Small intestine (tissue), 7 donors: ENCODE results near the gene CA11. TPM values are rescaled to one million over a fixed set of nuclear protein-coding genes. Genes with fewer than 3 reads are reported as not detected.

Experiments used
- DNase-seq, 2 donors: peaks; one replicate each; pipeline versions ENCODE4 v3.0.0 to v3.0.0-alpha.2; 2013
- FAIRE-seq: peaks from 2 replicates; lab custom pipeline; 2012; peaks lifted over from hg19 to GRCh38; lab: Jason Lieb, UNC
- H3K27ac ChIP-seq, 3 donors: one replicate each; pipeline ENCODE4 v1.5.1; 2013; ENCODE audit warnings: low read length in 2 of 3, mild to moderate bottlenecking in 2 of 3, control low read depth in 1 of 3, inconsistent platforms in 1 of 3, low read depth in 1 of 3, moderate library complexity in 1 of 3
- H3K27me3 ChIP-seq, 3 donors: one replicate each; pipeline ENCODE4 v1.6.1; 2013; ENCODE audit warnings: low read length in 3 of 3, inconsistent platforms in 1 of 3; ENCODE audit not compliant: control insufficient read depth in 3 of 3, insufficient read depth in 3 of 3
- H3K36me3 ChIP-seq, 3 donors: one replicate each; pipeline ENCODE4 v1.6.1; 2013; ENCODE audit warnings: low read length in 3 of 3, inconsistent platforms in 1 of 3, low read depth in 1 of 3, mild to moderate bottlenecking in 1 of 3, moderate library complexity in 1 of 3; ENCODE audit not compliant: control insufficient read depth in 3 of 3, insufficient read depth in 2 of 3
- H3K4me1 ChIP-seq, 3 donors: one replicate each; pipeline ENCODE4 v1.6.1; 2013; ENCODE audit warnings: low read length in 2 of 3, inconsistent platforms in 1 of 3, low read depth in 1 of 3, mild to moderate bottlenecking in 1 of 3, moderate library complexity in 1 of 3; ENCODE audit not compliant: control insufficient read depth in 3 of 3, insufficient read depth in 2 of 3
- H3K4me3 ChIP-seq, 3 donors: one replicate each; pipeline ENCODE4 v1.5.1; 2013; ENCODE audit warnings: low read length in 3 of 3, control low read depth in 1 of 3, inconsistent platforms in 1 of 3, low read depth in 1 of 3, mild to moderate bottlenecking in 1 of 3, moderate library complexity in 1 of 3
- H3K9me3 ChIP-seq, 2 donors: one replicate each; pipeline ENCODE4 v1.6.1; 2013; ENCODE audit warnings: low read depth in 1 of 2, low read length in 1 of 2; ENCODE audit not compliant: control insufficient read depth in 2 of 2, insufficient read depth in 1 of 2
- WGBS, 3 donors: extraction: QIAGEN DNeasy Blood & Tissue Kit; methylation state at CpG; one replicate each; pipeline ENCODE4 v1.1.7; 2013; 5-methylcytosine and 5-hydroxymethylcytosine counted together
- polyA plus RNA-seq, 4 donors: library from polyadenylated mRNA; stranded (reverse) in 3 of 4; unstranded in 1 of 4; fragments of 200-250 nt in 3 of 4; fragments of 120-200 nt in 1 of 4; gene quantifications; one replicate each; pipeline versions ENCODE4 v1.2.1 to v1.2.3, GENCODE V29; 2013
- donor health status: healthy with polysubstance abuse.
- donor health status: control.
- donor health status: control.
- donor health status: Bipolar disorder and iron deficiency.
- donor health status: healthy.

CA11 gene
- polyA plus RNA-seq, 4 donors, result 3.8 to 21.2 (median 6.5) TPM

DNA sequence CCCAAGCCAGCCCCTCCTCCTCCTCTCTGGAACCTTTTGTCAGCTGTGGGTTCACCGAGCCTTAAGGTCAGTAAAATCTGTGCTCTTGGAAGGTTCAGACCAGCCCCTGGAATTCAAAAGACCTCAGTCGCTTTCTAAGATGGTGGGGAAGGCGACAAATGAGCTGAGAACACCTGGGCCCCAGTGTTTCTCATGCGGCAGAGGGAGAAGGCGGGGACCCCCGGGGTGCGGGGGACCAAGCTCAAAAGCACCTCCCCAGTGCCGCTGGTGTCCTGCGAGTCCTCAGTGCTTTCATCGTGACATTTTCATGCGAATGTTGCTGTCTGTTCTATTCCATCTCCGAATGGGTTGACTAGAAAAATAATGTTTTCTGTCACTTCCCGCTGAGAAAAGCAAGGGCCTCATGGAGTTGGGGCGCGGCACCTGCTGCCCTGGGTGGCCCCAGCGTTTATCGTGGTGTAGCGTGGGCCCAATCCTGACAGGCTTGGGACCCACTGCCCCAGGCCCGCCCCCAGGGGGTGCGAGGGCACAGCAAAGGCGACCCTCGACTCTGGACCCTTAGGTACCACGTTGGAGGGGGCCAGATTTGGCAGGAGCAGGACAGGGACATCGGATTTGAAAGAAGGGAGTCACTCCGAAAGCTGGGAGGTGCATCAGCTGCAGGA is 27.6 kb upstream of the CA11 start:
- Histone ChIP-seq H3K4me1 (peaks cover 0 to 50% (median 2%) of the 10 kb centered on the region in 3 donors), H3K9me3 (no peaks in the 10 kb centered on the region), H3K27me3 (no peaks in the 10 kb centered on the region), H3K36me3 (peaks cover 0 to 3% (median 0%) of the 10 kb centered on the region in 3 donors), H3K27ac (no peak overlapping the region), H3K4me3 (no peak overlapping the region)
- WGBS, 3 donors, result 79 to 85% (median 80%) methylated on average over 25 of the region's 25 CpGs
- FAIRE-seq (no peak), DNase-seq (no peak)

GRCh38 chr19:48672994-48673393 is 27.0 kb upstream of the CA11 start, which contains the start of gene NTN5:
TSS of gene NTN5 (minus strand) at chr19:48673017. CDS start at chr19:48670986, 2,031 bp downstream.
- DNase-seq (no peak), FAIRE-seq (no peak)
- Histone ChIP-seq H3K27ac (no peak within 1 kb of the TSS), H3K4me3 (no peak within 1 kb of the TSS), H3K9me3 (no peaks in the 10 kb centered on the region), H3K27me3 (no peaks in the 10 kb centered on the region), H3K36me3 (peaks cover 0 to 3% (median 0%) of the 10 kb centered on the region in 3 donors), H3K4me1 (peaks cover 0 to 44% (median 2%) of the 10 kb centered on the region in 3 donors)
- WGBS, 3 donors, result 88 to 94% (median 89%) methylated on average over 16 to 25 of the region's 25 CpGs

DNA sequence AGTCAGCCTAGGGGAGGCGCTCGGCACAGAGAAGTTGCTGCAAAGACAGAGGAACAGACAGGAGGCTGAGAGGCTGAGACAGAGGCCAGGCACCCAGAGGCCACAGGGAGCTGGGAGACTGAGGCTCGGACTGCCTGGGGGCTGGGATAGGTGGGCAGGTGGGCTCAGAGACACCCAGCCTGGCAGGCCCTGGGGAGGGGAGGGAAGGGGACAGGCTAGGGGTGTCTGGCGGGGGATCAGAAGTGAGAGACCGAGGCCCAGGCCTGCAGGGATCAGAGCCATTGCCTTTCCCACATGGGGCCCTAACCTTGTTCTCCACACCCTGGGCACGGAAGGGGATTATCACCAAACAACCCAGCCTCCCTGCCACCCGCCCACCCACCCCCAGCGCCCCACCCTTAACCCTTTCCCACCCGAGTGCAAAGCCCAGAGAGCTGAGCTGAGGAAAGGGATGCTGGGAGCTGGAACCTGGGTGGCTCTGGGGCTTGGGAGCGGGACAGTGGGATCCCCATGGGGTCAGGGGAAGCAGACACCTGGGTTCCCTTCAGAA is 25.5 kb upstream of the CA11 start:
- WGBS, 3 donors, result 56 to 77% (median 75%) methylated on average over 8 to 10 of the region's 10 CpGs
- no peaks in the 10 kb centered on the region for H3K27me3 ChIP-seq
- no peak overlapping the region for H3K27ac ChIP-seq
- H3K36me3 ChIP-seq, result peaks cover 0 to 3% (median 0%) of the 10 kb centered on the region in 3 donors
- no peak for FAIRE-seq
- no peaks in the 10 kb centered on the region for H3K9me3 ChIP-seq
- no peak for DNase-seq
- no peak overlapping the region for H3K4me3 ChIP-seq
- peaks cover 0 to 31% (median under 1%) of the 10 kb centered on the region in 3 donors for H3K4me1 ChIP-seq

DNA sequence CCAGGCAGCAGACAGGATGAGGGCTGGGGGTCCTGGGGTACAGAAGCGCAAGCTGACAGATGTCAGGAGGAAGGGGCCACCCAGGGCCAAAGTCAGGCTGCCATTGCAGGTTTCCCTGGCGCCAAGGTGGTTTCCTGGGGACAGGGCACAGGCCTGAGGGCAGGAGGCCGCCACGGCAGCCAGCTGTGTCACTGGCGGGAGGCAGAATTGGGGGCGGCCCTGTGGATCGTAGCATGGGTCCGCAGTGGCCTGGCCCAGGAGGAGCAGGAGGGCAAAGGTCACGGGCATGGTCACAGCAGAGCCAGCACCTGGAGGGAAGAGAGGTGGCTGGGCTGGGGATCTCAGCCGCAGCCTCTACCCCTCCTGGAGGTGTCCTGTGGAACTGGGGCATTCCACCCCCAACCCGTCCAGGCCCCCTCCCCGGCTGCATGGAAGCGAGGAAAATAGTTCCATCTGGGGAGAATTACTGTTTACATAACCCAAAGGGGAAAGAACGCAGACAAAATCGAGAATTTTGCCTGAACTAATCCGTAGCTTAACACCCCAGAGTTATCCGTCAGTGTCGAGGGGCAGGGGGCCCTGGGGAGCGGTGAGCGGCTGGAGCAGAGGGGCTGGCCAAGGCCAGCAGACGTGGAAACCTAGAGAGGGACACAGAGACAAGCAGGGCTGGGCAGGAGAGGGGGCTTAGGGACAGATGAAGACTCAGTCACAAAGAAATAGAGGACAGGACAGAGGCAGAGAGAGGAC is 24.9 kb upstream of the CA11 start:
- no peak overlapping the region for H3K27ac ChIP-seq
- DNase-seq, result no peak
- H3K9me3 ChIP-seq, result no peaks in the 10 kb centered on the region
- H3K4me1 ChIP-seq, result peaks cover 0 to 28% (median 0%) of the 10 kb centered on the region in 3 donors
- FAIRE-seq, result no peak
- no peak overlapping the region for H3K4me3 ChIP-seq
- WGBS, 3 donors, result 67 to 78% (median 75%) methylated on average over 17 to 21 of the region's 21 CpGs
- H3K36me3 ChIP-seq, result peaks cover 0 to 3% (median 0%) of the 10 kb centered on the region in 3 donors
- H3K27me3 ChIP-seq, result no peaks in the 10 kb centered on the region

DNA sequence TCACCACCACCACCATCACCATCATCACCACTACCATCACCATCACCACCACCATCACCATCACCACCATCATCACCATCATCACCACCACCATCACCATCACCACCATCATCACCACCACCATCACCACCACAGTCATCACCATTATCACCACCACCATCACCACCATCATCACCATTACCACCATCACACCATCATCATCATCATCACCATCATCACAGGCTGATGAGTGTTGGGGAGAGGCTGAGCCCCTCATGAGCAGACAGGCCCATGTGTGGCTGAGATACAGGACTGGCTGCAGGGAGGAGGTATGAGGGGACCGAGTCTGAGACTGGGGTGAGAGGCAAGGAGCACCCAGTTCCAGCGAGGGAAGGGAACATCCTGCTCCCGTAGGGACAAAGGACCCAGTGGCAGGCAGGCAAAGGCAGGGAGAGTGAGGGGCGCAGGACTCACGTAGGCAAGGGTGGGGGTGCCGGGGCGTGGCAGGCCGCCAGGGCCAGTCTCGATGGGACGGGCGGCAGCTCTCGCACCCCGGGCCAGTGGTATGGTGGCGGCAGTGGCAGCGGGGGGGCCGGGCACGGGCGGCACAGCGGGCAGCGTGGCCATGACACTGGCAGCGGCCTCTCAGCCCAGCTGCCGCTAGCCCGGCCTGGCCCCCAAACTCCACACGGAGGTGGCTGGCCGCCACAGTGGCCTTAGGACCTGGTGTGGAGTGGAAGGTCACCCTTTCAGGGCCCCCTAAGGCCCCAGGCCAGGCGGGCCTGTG is 24.1 kb upstream of the CA11 start:
- Histone ChIP-seq H3K36me3 (peaks cover 0 to under 1% (median 0%) of the 10 kb centered on the region in 3 donors), H3K27ac (no peak overlapping the region), H3K4me3 (no peak overlapping the region), H3K27me3 (no peaks in the 10 kb centered on the region), H3K9me3 (no peaks in the 10 kb centered on the region), H3K4me1 (peaks cover 0 to 23% (median 0%) of the 10 kb centered on the region in 3 donors)
- 96 to 97% (median 97%) methylated on average over 18 to 26 of the region's 26 CpGs for WGBS, 3 donors
- DNase-seq (no peak), FAIRE-seq (no peak)

DNA sequence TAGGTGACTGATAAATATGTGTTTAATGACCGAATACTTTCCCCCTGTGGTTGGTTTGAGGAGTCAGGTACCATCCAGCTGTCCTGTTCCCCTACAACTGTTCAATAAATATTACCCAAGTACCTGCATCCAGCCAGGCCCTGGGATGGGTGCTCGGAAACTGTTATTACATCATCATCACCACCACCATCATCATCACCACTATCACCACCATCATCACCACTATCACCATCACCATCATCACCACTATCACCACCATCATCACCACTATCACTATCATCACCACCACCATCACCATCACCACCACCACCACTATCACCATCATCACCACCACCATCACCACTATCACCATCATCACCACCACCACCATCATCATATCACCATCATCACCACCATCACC is 22.8 kb upstream of the CA11 start:
- Histone ChIP-seq H3K4me1 (peaks cover 0 to 21% (median 0%) of the 10 kb centered on the region in 3 donors), H3K9me3 (no peaks in the 10 kb centered on the region), H3K27ac (no peak overlapping the region), H3K36me3 (no peaks in the 10 kb centered on the region), H3K27me3 (no peaks in the 10 kb centered on the region), H3K4me3 (no peak overlapping the region)
- 91 to 100% (median 92%) methylated on average over 2 of the region's 2 CpGs for WGBS, 3 donors
- FAIRE-seq (no peak), DNase-seq (no peak)

GRCh38 chr19:48668332-48668731 is 22.3 kb upstream of the CA11 start:
- Histone ChIP-seq H3K36me3 (no peaks in the 10 kb centered on the region), H3K27ac (no peak overlapping the region), H3K9me3 (no peaks in the 10 kb centered on the region), H3K27me3 (no peaks in the 10 kb centered on the region), H3K4me1 (peaks cover 0 to 17% (median 0%) of the 10 kb centered on the region in 3 donors), H3K4me3 (no peak overlapping the region)
- FAIRE-seq (no peak), DNase-seq (no peak)
- 52 to 82% (median 66%) methylated on average over 3 of the region's 3 CpGs for WGBS, 3 donors

DNA sequence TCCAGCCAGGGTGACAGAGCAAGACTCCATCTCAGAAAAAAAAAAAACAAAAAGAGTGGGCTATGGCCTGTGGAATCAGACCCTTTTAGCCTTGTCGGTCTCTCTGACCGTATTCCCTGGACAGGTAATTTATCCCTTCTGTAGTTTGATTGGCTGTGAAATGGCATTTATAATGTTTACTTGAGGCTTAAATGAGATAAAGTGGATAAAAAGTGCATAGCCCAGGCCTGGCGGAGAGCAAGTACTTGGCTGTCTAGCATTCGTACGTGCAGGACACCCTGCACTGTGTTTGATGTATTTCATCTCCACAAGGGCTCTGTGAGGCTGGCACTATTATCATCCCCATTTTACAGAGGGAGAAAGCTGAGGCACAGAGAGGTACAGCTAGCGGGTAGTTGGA is 19.8 kb upstream of the CA11 start:
- H3K4me1 ChIP-seq, result peaks cover 0 to 13% (median 0%) of the 10 kb centered on the region in 3 donors
- DNase-seq (peak in 1 of 2 donors; percentile 46), FAIRE-seq (no peak)
- H3K9me3 ChIP-seq, result peaks cover 0 to 6% of the 10 kb centered on the region in 2 donors
- H3K36me3 ChIP-seq, result no peaks in the 10 kb centered on the region
- H3K27ac ChIP-seq, result no peak overlapping the region
- 30 to 75% (median 75%) methylated on average over 6 of the region's 6 CpGs for WGBS, 3 donors
- H3K4me3 ChIP-seq, result no peak overlapping the region
- no peaks in the 10 kb centered on the region for H3K27me3 ChIP-seq
